Neural cell (in vitro differentiated cells): ENCODE measurements around the gene PLCB4. TPM values are rescaled to one million over a fixed set of nuclear protein-coding genes. Genes with fewer than 3 reads are reported as not detected.

Experiments used
- H2AFZ ChIP-seq: fragments of 200-600, 300-800 bp; sonication (generic), shearing (Covaris generic); 2 replicates; pipeline ENCODE4 v1.6.0; 2014; ENCODE audit warnings: low read depth, mild to moderate bottlenecking, antibody characterized with exemption, low read length, moderate library complexity
- H3F3A ChIP-seq: fragments of 200-600 bp; shearing (Covaris generic); 2 replicates; pipeline ENCODE4 v1.6.1; 2016; ENCODE audit warnings: mild to moderate bottlenecking, moderate library complexity, mixed read lengths, antibody characterized with exemption, low read length; ENCODE audit not compliant: insufficient read depth, poor library complexity, severe bottlenecking
- H3K27ac ChIP-seq: fragments of 200-600, 300-800 bp; sonication (generic), shearing (Covaris generic); 2 replicates; pipeline ENCODE4 v1.5.1; 2014; ENCODE audit warnings: mild to moderate bottlenecking, low read length, moderate library complexity
- H3K27me3 ChIP-seq: fragments of 300-800, 200-600 bp; sonication (generic), shearing (Covaris generic); 2 replicates; pipeline ENCODE4 v1.6.0; 2014; ENCODE audit warnings: mild to moderate bottlenecking, low read depth, low read length, moderate library complexity; ENCODE audit not compliant: insufficient read depth
- H3K36me3 ChIP-seq: fragments of 300-800, 200-600 bp; sonication (generic), shearing (Covaris generic); 2 replicates; pipeline ENCODE4 v1.5.1; 2014; ENCODE audit warnings: mild to moderate bottlenecking, antibody characterized with exemption, low read length, moderate library complexity; ENCODE audit not compliant: insufficient read depth
- H3K4me2 ChIP-seq: fragments of 300-800, 200-600 bp; sonication (generic), shearing (Covaris generic); 2 replicates; pipeline ENCODE4 v1.6.0; 2014; ENCODE audit warnings: mild to moderate bottlenecking, low read length
- H3K4me3 ChIP-seq: fragments of 300-800, 200-600 bp; sonication (generic), shearing (Covaris generic); 2 replicates; pipeline ENCODE4 v1.5.1; 2014; ENCODE audit warnings: mild to moderate bottlenecking, low read length, moderate library complexity
- H3K79me2 ChIP-seq: fragments of 200-600 bp; shearing (Covaris generic); replicated peaks from 2 replicates; pipeline ENCODE4 v1.6.0; 2014; ENCODE audit warnings: mild to moderate bottlenecking, low read length, moderate library complexity; ENCODE audit not compliant: insufficient read depth
- H3K9ac ChIP-seq: fragments of 300-800, 200-600 bp; sonication (generic), shearing (Covaris generic); 2 replicates; pipeline ENCODE4 v1.6.1; 2016; ENCODE audit warnings: mild to moderate bottlenecking, low read length, mixed read lengths
- H3K9me2 ChIP-seq: fragments of 200-600 bp; shearing (Covaris generic); 2 replicates; pipeline ENCODE4 v1.6.1; 2016; ENCODE audit warnings: mild to moderate bottlenecking, low read length, mixed read lengths; ENCODE audit not compliant: insufficient read depth
- H3K9me3 ChIP-seq: fragments of 200-600, 300-800 bp; sonication (generic), shearing (Covaris generic); 2 replicates; pipeline ENCODE4 v1.6.1; 2016; ENCODE audit warnings: mild to moderate bottlenecking, mixed run types, low read length, moderate library complexity, mixed read lengths
- H4K20me1 ChIP-seq: fragments of 200-600 bp; shearing (Covaris generic); 2 replicates; pipeline ENCODE4 v1.6.1; 2016; ENCODE audit warnings: mild to moderate bottlenecking, mixed run types; ENCODE audit not compliant: insufficient read depth
- CTCF ChIP-seq: fragments of 450-650 bp; IDR thresholded peaks from 2 replicates; pipeline ENCODE4 v1.5.1; 2014; ENCODE audit warnings: antibody characterized with exemption, mild to moderate bottlenecking, moderate library complexity; ENCODE audit not compliant: poor library complexity, severe bottlenecking
- EP300 ChIP-seq: fragments of 450-650 bp; conservative IDR thresholded peaks from 2 replicates; pipeline ENCODE4 v1.6.1; 2014; ENCODE audit warnings: antibody characterized with exemption, mild to moderate bottlenecking, moderate library complexity; ENCODE audit not compliant: poor library complexity, severe bottlenecking
- EZH2 ChIP-seq: fragments of 200-600, 300-800 bp; shearing (Covaris generic), sonication (generic); IDR thresholded peaks from 2 replicates; pipeline ENCODE4 v1.6.1; 2014; ENCODE audit warnings: antibody characterized with exemption, low read length, borderline replicate concordance, mild to moderate bottlenecking; ENCODE audit not compliant: insufficient read depth, poor library complexity, severe bottlenecking
- MXI1 ChIP-seq: fragments of 450-650 bp; conservative IDR thresholded peaks from 2 replicates; pipeline ENCODE4 v1.6.1; 2014; ENCODE audit warnings: antibody characterized with exemption, mild to moderate bottlenecking; ENCODE audit not compliant: poor library complexity, severe bottlenecking
- POLR2AphosphoS5 ChIP-seq: IDR thresholded peaks from 2 replicates; pipeline ENCODE4 v1.6.1; 2012
- RAD21 ChIP-seq: fragments of 450-650 bp; conservative IDR thresholded peaks from 2 replicates; pipeline ENCODE4 v1.6.1; 2014; ENCODE audit warnings: antibody characterized with exemption, mild to moderate bottlenecking, moderate library complexity
- REST ChIP-seq: IDR thresholded peaks from 2 replicates; pipeline ENCODE4 v1.6.1; 2012; ENCODE audit warnings: borderline replicate concordance
- SMC3 ChIP-seq: fragments of 450-650 bp; conservative IDR thresholded peaks from 2 replicates; pipeline ENCODE4 v1.6.1; 2014; ENCODE audit warnings: antibody characterized with exemption, mild to moderate bottlenecking, moderate library complexity; ENCODE audit not compliant: poor library complexity
- TAF1 ChIP-seq: IDR thresholded peaks from 2 replicates; pipeline ENCODE4 v1.6.1; 2012; ENCODE audit warnings: low read depth
- polyA plus RNA-seq: library from polyadenylated mRNA; depleted of rRNA; stranded (reverse); fragments of >200 nt; gene quantifications from 2 replicates; pipeline ENCODE4 v1.2.3, GENCODE V29; 2014

The PLCB4 gene
- polyA plus RNA-seq, 1 donor from 2014 or later, result 13.1 TPM

GRCh38 chr20:9374480-9374879 is 305.6 kb downstream of the PLCB4 start:
- no peaks in the 10 kb centered on the region for H3K79me2 ChIP-seq
- no peak overlapping the region for H2AFZ ChIP-seq
- no peak overlapping the region for H3K4me3 ChIP-seq
- no peaks in the 10 kb centered on the region for H3K36me3 ChIP-seq
- H3K4me2 ChIP-seq, result no peak overlapping the region
- H4K20me1 ChIP-seq, result no peaks in the 10 kb centered on the region
- H3K9me3 ChIP-seq, result no peaks in the 10 kb centered on the region
- TF ChIP-seq EP300 (no peak), TAF1 (no peak), MXI1 (no peak), RAD21 (no peak), REST (no peak), SMC3 (no peak), POLR2AphosphoS5 (no peak), CTCF (no peak), EZH2 (no peak)
- H3K9me2 ChIP-seq, result no peaks in the 10 kb centered on the region
- H3K9ac ChIP-seq, result no peak overlapping the region
- H3K27me3 ChIP-seq, result no peaks in the 10 kb centered on the region
- no peak overlapping the region for H3K27ac ChIP-seq
- H3F3A ChIP-seq, result no peaks in the 10 kb centered on the region

- H3F3A ChIP-seq, result no peaks in the 10 kb centered on the region
- no peak overlapping the region for H3K4me2 ChIP-seq
- H4K20me1 ChIP-seq, result no peaks in the 10 kb centered on the region
- H3K4me3 ChIP-seq, result no peak overlapping the region
- no peaks in the 10 kb centered on the region for H3K79me2 ChIP-seq
- no peaks in the 10 kb centered on the region for H3K27me3 ChIP-seq
- no peak overlapping the region for H3K9ac ChIP-seq
- H2AFZ ChIP-seq, result no peak overlapping the region
- TF ChIP-seq EZH2 (no peak), REST (no peak), MXI1 (no peak), EP300 (no peak), RAD21 (no peak), POLR2AphosphoS5 (no peak), SMC3 (no peak), CTCF (no peak)
- H3K27ac ChIP-seq, result no peak overlapping the region
- no peaks in the 10 kb centered on the region for H3K9me2 ChIP-seq
- no peaks in the 10 kb centered on the region for H3K9me3 ChIP-seq
- no peaks in the 10 kb centered on the region for H3K36me3 ChIP-seq
These were observed 306.4 kb downstream of the PLCB4 start for GRCh38 chr20:9375221-9375681.
